AML-193 (cell line): ENCODE data around the gene GSTK1.

Experiments used
- DNase-seq, 2 experiments: peaks; one replicate each; lab custom pipeline; 2025; lab: John Stamatoyannopoulos, UW

Gene GSTK1

DNA sequence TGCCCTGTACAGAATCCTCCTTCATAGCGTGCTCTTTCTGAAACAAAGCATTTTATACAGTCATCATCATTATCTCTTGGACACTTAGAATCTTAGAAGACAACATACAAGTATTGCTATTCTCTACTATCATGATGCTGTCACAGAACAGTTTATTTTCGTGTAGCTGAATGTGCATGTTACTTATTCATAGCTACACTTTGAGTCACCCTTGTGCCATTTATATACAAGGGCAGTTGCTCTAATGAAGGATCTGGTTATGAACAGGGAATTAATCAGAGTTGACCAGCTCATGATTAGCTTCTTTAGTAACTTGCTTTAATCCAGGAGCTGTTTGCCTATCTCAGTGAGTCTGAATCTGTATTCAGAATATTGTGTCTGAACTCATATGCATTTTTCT lies 36.1 kb downstream of the GSTK1 start:
- no peak for DNase-seq

DNA sequence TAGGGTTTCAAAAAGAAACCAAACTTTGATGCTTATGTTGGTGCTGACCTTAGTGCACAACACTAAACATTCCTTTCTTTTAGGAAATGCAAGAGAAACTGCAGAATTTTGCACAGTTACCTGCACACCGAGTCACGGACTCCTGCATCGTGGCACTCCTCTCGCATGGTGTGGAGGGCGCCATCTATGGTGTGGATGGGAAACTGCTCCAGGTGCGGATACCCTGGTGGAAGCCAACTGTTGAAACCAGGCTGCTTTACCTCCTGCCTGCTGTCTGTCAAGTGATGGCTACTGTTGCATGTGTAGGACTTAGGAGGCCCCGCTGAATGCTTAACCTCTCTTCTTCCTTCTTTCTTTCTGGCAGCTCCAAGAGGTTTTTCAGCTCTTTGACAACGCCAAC lies 36.6 kb downstream of the GSTK1 start:
- DNase-seq, result no peak

DNA sequence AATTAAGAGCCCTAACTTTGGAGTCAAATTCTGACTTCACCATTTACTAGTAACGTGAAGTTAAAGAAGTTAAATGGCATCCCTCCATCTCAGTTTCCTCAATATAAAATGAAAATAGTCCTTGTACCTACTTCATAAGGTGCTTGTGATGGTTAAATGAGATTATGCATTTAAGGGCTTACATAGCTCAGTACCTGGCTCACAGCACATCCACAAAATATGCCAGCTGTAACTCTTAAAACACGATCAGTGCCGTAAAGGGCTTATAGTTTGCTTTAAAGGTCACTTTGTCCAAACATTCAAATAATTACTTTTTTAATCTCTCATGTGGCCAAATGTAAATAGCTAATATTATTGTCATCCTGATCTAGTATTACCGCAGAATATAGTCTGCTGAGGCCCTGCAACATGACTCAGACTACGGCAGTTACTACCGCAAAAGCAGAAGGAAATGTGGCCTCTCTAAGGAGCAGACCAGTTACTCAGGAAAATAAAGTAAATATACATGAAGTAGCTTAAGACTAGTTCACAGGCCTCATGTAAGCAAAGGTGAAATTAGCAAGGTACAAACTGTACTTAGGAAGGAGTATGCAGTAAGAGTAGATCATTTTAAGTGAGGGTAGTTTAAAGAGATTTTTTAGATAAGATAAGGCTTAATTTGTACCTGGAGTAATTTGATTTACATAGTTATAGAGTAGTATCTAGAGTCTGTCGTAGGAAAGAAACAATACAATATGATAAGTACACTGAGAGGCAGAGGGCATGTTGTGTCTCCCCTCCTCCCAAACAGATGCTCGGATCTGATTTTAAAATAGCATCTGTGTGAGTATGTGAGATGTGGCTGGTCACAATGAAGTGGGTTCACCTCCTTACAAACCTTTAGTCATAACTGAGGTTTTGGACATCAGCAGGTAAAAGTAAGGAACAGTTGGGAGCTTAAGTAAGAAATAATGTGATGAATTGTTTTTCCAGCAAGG lies 38.0 kb downstream of the GSTK1 start:
- peak; percentile 93 to 94 for DNase-seq

DNA sequence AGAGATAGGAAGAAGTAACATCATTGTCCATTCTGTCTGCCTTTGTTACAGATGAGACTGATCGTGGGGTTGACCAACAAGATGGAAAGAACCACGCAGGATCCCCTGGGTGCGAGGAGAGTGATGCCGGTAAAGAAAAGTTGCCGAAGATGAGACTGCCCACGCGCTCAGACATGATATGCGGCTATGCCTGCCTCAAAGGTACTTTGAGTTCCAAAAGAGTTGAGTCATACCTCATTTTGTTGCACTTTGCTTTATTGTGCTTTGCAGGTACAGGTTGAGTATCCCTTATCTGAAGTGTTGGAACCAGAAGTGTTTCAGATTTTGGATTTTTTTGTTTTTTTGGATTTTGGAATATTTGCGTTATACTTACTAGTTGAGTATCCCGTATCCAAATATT lies 40.5 kb downstream of the GSTK1 start:
- no peak for DNase-seq

DNA sequence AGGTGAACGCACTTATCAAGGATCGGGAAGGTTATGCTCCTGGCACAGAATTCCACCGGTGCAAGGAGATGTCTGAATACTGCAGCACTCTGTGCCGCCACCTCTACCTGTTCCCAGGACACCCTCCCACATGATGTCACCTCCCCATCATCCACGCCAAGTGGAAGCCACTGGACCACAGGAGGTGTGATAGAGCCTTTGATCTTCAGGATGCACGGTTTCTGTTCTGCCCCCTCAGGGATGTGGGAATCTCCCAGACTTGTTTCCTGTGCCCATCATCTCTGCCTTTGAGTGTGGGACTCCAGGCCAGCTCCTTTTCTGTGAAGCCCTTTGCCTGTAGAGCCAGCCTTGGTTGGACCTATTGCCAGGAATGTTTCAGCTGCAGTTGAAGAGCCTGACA lies 41.7 kb downstream of the GSTK1 start:
- no peak for DNase-seq

DNA sequence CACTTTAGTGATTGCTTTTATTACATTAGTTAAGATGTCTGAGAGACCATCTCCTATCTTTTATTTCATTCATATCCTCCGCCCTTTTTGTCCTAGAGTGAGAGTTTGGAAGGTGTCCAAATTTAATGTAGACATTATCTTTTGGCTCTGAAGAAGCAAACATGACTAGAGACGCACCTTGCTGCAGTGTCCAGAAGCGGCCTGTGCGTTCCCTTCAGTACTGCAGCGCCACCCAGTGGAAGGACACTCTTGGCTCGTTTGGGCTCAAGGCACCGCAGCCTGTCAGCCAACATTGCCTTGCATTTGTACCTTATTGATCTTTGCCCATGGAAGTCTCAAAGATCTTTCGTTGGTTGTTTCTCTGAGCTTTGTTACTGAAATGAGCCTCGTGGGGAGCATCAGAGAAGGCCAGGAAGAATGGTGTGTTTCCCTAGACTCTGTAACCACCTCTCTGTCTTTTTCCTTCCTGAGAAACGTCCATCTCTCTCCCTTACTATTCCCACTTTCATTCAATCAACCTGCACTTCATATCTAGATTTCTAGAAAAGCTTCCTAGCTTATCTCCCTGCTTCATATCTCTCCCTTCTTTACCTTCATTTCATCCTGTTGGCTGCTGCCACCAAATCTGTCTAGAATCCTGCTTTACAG lies 42.3 kb downstream of the GSTK1 start:
- DNase-seq, result peak; percentile 49 to 54

DNA sequence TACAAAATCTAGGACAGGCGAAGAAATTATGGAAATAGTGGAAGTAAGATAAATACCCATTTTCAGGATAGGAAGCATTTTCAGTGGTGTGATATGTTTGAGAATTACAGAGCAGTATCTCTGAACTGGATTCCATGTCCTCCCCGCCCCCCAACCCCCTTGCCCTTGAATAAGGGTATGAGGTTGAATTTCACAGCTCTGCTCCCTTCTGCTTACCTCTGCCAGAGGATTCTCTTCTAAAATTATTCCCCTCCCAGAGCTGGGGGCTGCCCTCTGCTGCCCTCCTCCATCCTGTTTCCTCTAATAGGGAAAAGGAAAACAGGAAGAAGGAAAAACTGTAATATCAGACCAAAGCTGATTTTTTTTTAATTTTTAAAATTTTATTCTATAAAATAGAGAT lies 45.4 kb downstream of the GSTK1 start:
- DNase-seq, result no peak

DNA sequence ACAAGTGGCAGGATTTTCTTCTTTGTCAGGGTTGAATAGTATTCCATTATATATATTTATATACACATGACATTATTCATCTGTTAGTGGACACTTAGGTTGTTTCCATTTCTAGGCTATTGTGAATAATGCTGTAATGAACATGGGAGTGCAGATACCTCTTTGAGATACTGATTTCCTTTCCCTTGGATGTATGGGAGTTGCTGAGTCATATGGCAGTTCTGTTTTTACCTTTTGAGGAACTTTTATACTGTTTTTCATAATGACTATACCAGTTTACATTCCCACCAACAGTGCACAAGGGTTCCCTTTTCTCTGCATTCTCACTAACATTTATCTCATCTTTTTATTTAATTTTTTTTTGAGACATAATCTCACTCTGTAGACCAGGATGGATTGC lies 50.9 kb downstream of the GSTK1 start:
- no peak for DNase-seq

DNA sequence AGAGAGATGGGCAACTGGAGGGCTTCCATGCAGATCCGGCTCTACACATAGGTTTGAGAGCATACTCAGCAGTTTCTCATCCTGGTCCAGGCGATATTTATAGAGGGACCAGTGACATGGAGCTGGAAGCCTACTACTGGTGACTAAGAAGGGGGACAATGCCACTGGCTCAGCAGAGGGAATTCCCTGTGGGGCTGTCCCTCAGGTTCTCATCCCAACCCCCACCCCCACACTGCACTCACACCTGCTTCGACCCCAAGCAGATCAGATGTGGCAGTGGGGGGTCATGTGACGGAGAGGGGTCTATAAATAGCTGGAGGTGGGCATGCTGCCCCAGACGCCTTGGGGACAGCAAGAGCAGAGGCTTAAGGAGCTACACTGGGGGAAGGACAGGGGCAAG lies 52.5 kb downstream of the GSTK1 start, which contains the start of gene CLCN1:
CLCN1 (plus strand) TSS at position 336 of the 400 bp plus-strand sequence. CDS start 102 bp downstream, outside the sequence.
- no peak for DNase-seq

DNA sequence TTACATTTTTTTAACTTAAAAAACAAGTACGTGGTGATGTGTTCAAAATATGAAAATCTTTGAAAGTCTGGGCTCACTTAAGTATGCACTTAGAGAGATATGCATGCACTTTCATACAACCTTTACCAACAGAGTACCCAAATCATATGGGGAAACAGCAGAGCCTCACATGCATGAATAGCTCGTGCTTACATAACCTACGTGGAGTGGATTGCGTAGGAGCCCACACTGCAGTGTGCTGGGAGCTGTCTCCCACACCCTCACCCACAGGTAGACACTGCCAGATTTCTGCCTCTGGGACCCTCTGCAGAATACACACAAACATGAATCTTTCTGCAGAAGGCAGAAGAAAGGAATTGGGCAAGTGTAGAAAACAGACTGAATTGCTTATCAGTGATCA lies 53.3 kb downstream of the GSTK1 start:
- peak; percentile 40 to 42 for DNase-seq

DNA sequence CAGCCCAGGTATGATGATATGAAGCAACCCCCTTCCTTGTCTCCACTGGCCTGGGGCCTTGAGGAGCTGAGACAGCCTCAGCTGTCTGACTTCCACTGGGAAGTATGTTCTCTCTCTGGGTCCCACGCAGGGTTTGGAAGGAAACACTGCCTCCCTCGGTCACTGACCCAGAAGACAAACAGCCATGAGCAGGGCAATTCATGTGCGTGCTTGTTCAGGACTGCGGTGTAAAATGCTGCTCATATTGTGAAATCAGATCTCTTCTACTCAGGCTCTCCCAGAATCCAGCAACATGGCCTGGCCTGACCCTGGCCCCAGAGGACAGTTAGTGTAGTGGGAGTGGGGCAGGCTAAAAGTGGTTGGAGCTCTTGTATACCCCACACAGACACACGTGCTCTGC lies 55.4 kb downstream of the GSTK1 start:
- no peak for DNase-seq
